NCI-H2196 treated with DMSO at 0.1 percent for 48 hours (cell line): Measurements from ENCODE around the gene OR2A7.
"Not testable (repeated sequence)": the region's sequence is repeated elsewhere in the genome, so short reads cannot be mapped to it uniquely, and the experiment has no call there.

Experiments
- DNase-seq: peaks from one replicate; lab custom pipeline; 2025; ENCODE audit not compliant: unreplicated experiment; lab: John Stamatoyannopoulos, UW

Gene OR2A7, protein sequence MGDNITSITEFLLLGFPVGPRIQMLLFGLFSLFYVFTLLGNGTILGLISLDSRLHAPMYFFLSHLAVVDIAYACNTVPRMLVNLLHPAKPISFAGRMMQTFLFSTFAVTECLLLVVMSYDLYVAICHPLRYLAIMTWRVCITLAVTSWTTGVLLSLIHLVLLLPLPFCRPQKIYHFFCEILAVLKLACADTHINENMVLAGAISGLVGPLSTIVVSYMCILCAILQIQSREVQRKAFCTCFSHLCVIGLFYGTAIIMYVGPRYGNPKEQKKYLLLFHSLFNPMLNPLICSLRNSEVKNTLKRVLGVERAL

DNA sequence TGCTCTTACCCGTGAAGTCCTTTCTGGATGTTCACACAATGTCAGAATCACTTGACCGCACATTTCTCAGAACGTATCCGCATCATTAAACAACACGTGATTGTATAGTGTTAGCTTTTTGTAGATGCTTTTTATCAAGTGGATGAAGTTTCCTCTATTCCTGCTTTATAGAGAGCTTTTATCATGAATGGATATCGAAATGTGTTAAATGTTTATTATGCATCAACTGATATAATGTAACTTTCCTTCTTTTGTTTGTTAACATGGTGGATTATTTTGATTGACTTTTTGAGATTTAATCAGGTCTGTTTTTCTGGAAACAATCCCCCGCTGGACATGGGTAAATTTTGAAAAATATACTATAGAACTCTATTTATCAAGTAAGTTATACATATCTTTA is at the start of gene OR2A7:
OR2A7 (minus strand) TSS at position 101 of the 400 bp plus-strand sequence. CDS start 5,164 bp downstream, outside the sequence.
- DNase-seq, result not testable (repeated sequence)

DNA sequence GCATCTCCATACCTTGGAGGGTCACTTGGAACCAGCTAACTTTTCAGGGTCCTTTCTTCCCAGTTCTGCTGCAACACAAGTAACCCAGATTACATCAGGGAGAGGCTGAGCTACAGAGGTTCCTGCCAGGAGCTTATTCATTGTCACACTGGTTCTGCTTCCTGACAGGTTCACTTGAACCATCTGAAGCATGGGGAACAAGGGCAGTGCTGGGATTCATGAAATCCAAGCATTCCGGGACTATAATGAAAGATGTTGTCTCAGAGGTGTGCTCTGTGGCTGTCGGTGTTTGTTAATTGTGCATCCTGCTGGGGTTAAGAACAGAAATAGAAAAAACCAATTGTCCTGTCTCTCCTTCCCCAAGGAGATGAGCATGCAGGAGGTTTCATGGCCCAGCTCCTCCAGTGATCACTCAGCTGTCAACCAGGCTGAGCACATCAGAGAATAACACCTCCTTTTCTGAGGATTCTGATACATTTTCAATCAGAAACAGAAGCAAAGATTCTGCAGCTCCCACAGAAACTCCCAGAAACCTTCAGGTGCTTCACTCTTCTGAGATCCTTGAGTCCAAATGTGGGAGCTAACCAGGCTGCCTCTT is 47.4 kb upstream of the OR2A7 start, which contains the start of gene OR2A1:
OR2A1 (plus strand) TSS at position 548 of the 598 bp plus-strand sequence. CDS start 5,706 bp downstream, outside the sequence.
- DNase-seq, result not testable (repeated sequence)

- not testable (repeated sequence) for DNase-seq
Observed at GRCh38 chr7:144311218-144311617, 46.6 kb upstream of the OR2A7 start.

- not testable (repeated sequence) for DNase-seq
Observed at GRCh38 chr7:144309702-144310101, 45.1 kb upstream of the OR2A7 start.

GRCh38 chr7:144305156-144305555 is 40.6 kb upstream of the OR2A7 start:
- not testable (repeated sequence) for DNase-seq

- DNase-seq, result not testable (repeated sequence)
Observed at GRCh38 chr7:144303607-144304006, 39.0 kb upstream of the OR2A7 start.

DNA sequence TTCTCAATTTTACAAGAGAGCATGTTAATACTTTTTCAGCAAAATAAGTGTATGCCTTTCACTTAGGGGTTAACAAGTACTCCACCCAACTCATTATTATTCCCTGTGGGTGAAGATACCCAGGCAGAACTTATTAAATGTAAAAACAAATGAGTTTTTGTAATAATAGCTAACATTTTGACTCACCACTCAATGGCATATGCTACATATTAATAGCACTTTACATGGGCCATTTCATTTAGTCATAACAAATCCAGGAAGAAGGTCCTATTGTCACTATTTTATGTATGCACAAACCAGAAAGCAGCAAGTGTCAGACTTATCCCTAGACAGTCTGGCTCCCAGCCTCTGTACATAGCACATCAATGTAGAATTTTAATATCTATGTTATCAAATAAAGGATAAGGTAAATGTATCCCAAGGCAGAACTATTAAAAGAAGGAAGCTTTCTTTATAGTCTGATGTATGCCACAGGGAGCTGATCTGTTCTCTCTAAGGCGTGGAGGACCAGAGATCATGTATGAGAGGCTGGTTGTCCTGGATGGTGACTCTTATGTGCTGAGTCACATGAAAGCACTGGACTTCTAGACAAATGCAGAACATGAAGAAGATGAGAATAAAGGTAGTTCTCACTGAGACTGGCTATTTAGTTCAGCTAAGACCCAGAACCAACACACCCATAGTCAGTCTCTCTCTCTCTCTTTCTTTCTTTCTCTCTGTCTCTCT is 38.1 kb upstream of the OR2A7 start:
- DNase-seq, result not testable (repeated sequence)

- not testable (repeated sequence) for DNase-seq
Observed at GRCh38 chr7:144293794-144294499, 29.4 kb upstream of the OR2A7 start.

DNA sequence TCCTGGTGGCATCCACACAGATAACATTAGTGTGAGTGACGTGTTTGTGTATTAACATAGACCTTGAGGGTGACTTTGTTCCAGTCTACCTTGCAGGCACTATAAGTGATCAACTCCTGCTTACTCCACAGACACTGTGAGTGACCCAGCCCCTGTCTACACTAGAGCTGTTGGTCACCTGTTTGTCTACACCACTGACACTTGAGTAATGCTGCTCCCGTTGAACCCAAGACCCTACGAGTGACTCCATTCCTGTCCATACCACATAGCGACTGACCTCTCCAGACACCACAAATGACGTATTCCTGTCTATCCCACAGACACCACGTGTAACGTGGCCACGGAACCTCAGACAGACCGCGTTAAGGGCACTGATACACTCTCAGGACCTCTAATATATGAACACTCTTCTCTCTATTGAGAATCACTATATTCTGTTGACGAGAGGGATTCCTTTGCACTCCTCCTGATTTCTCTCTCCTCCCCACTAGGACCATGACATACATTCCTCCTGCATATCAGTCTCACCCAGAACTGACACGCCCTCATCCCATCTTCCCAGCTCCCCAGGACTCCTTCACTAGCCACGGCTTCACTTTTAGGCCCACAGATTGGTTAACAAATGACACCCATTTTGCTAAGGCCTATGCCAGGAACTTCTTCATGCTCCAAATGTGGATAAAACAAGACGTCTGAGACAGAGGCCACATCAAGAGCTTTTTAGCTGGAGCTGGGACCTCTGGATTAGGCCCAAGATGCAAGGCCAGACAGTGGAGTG is 28.0 kb upstream of the OR2A7 start:
- DNase-seq, result not testable (repeated sequence)

- not testable (repeated sequence) for DNase-seq
Observed at GRCh38 chr7:144291607-144292006, 27.0 kb upstream of the OR2A7 start.

- not testable (repeated sequence) for DNase-seq
Observed at GRCh38 chr7:144287171-144287784, 22.7 kb upstream of the OR2A7 start.

DNA sequence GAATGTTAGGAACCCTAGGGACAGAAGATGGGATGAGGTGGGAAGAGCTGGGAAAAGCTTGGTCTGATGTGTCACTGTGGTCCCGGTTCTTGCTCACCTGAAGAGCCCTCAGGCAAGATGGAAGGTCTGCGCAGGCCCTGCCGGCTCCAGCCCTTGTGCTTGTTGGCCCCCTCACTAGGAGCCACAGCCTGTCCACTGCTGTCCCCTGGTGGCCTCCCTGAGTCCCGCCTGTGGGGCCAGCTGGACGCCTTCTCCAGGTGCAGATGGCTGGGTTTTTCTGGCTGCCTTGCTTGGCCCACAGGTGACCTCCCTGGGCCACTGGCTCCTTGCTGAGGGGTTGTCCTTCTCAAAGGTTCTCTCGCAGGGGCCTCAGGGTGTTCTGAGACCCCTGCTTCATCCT is 19.1 kb upstream of the OR2A7 start:
- not testable (repeated sequence) for DNase-seq

DNA sequence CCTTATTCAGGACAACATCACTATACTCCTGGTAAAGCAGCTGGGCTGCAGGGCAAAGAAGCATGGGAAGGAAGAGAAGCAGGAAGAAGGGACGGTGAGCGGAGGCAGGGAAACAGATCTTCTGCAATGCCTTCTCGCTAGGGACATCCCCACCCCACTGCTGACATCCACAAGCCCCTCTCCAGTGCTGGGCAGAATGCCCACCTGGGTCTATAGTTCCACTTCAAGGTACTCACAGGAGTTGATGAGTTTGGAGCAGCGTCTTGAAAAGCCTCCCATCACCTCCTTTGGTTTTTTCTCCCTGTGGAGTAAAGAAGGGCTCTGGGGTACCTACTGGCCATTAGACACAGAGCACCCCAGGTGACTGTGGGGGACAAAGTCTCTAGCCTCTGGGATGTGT is 17.9 kb upstream of the OR2A7 start:
- DNase-seq, result not testable (repeated sequence)

- DNase-seq, result not testable (repeated sequence)
Observed at GRCh38 chr7:144281981-144282380, 17.4 kb upstream of the OR2A7 start.

DNA sequence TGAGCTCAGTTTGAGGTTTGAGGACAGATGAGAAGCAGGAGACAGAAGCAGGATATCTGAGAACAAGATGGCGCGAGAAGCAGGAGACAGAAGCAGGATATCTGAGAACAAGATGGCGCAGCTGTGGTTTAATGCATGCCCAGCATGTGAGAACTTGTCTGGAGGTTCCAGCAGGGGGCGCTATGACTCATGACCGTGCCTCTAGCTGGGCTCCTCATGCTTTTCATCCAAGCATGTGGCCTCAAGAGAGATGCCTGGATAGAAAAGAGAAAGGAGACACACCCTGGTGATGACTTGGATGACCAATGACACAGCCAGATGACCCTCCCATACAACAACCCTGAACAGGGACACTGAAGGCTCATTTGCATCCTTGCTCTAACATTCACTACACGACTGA is 15.4 kb upstream of the OR2A7 start:
- DNase-seq, result not testable (repeated sequence)

GRCh38 chr7:144275281-144275680 is 10.7 kb upstream of the OR2A7 start:
- DNase-seq, result not testable (repeated sequence)

GRCh38 chr7:144269188-144269587 is 4.6 kb upstream of the OR2A7 start, which contains the start of gene CTAGE8:
Gene CTAGE8 (minus strand): TSS chr7:144269288. CDS start chr7:144269250, 38 bp downstream.
- not testable (repeated sequence) for DNase-seq

DNA sequence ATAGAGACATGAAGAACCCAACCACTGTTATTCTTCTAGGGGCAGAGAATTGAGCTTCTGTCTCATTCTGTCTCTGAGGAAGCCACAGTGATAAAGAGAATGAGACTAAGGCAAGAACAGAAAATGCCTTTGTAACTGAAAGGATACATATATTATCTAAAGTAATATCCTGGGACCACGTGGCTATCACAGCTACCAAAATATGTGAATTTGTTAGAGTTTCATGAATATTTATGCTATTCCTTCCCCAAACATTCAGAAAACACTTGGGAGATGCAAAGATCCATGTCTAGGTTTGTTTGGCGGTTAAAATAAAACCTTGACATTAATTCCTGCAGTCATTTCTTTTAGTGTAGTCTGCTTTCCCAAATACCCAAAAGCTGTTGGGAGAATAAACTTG is 2.5 kb downstream of the OR2A7 start:
- not testable (repeated sequence) for DNase-seq

DNA sequence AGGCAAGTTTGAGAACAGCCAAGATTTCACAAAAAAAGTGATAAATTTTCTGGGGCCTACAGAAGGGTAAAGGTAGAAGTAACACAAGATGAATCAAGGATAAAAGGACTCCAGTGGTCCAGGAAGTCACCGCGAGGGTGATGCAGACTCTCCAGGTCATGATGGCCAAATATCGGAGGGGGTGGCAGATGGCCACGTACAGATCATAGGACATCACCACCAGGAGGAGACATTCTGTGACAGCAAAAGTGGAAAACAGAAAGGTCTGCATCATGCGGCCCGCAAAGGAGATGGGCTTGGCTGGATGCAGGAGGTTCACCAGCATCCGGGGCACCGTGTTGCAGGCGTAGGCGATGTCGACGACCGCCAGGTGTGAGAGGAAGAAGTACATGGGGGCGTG is 5.5 kb downstream of the OR2A7 start:
- not testable (repeated sequence) for DNase-seq

DNA sequence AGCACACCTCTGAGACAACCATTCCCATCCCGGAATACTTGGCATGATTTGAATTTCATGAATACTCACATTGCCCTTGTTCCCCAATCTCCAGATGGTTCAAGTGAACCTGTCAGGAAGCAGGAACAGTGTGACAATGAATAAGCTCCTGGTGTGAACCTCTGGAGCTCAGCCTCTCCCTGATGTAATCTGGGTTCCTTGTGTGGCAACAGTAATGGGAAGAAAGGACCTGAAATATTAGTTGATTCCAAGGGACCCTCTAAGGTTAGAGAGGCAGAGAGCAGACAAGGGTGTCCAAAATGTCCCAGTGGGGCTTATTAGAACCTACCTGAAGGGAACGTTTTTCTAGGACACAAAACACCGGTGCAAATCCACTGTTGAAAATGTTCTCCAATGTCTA is 8.5 kb downstream of the OR2A7 start:
- no peak for DNase-seq
